ENCODE measurements around the gene ZFP42.

- TF ChIP-seq EP300 (IDR thresholded peaks at IDR 0.05) (no peak), CTCF (IDR thresholded peaks at IDR 0.05) (no peak), POLR2AphosphoS5 (IDR thresholded peaks at IDR 0.05) (no peak)
Observed at GRCh38 chr4:187983746-187984145, 11.8 kb upstream of the ZFP42 start.
